CD4-positive, alpha-beta memory T cell (primary cell): ENCODE results near the gene EFNA5. TPM values are rescaled to one million over a fixed set of nuclear protein-coding genes. Genes with fewer than 3 reads are reported as not detected.

Experiments used
- CTCF ChIA-PET: fragments of 350-600 bp; sonication (Branson Sonifier 250); formaldehyde crosslinking; loops from one replicate; lab custom pipeline; 2021; ENCODE audit warnings: inconsistent platforms; ENCODE audit not compliant: partially characterized antibody; lab: Charles Lee
- POLR2A ChIA-PET: fragments of 350-600 bp; sonication (Branson Sonifier 250); formaldehyde crosslinking; loops from one replicate; lab custom pipeline; 2021; ENCODE audit not compliant: partially characterized antibody; lab: Charles Lee
- DNase-seq, 5 donors: peaks; one replicate each; pipeline versions ENCODE4 v3.0.0 to v3.0.0-alpha.2; 2020 to 2022; ENCODE audit warnings: mixed read lengths in 1 of 5
- H3K27ac ChIP-seq: one replicate; pipeline ENCODE4 v1.7.0; 2013; ENCODE audit warnings: low read depth, low read length
- H3K27me3 ChIP-seq: 2 replicates; pipeline ENCODE4 v1.7.0; 2013; ENCODE audit warnings: mild to moderate bottlenecking, low read length, moderate library complexity; ENCODE audit not compliant: insufficient read depth
- H3K36me3 ChIP-seq: 2 replicates; pipeline ENCODE4 v1.7.0; 2013; ENCODE audit warnings: mild to moderate bottlenecking, low read length, moderate library complexity; ENCODE audit not compliant: insufficient read depth
- H3K4me1 ChIP-seq: 2 replicates; pipeline ENCODE4 v1.7.0; 2013; ENCODE audit warnings: mild to moderate bottlenecking, low read length, moderate library complexity; ENCODE audit not compliant: insufficient read depth
- H3K4me3 ChIP-seq, 2 donors: one replicate each; pipeline ENCODE4 v1.7.0; 2013; ENCODE audit warnings: low read length in 2 of 2, mild to moderate bottlenecking in 1 of 2
- H3K9me3 ChIP-seq, 2 donors: one replicate each; pipeline ENCODE4 v1.7.0; 2013; ENCODE audit warnings: low read length in 2 of 2, control low read depth in 1 of 2; ENCODE audit not compliant: control insufficient read depth in 1 of 2
- H3K27ac Mint-ChIP-seq, 7 donors: one replicate each; pipeline ENCODE4 v1.8.0; 2020 to 2021; ENCODE audit warnings: mixed read lengths in 7 of 7, mild to moderate bottlenecking in 6 of 7, inconsistent platforms in 3 of 7, moderate library complexity in 3 of 7
- H3K27me3 Mint-ChIP-seq, 2 donors: one replicate each; pipeline ENCODE4 v1.8.0; 2020 to 2021; ENCODE audit warnings: mixed read lengths in 2 of 2
- H3K36me3 Mint-ChIP-seq, 2 donors: one replicate each; pipeline ENCODE4 v1.8.0; 2020 to 2021; ENCODE audit warnings: mixed read lengths in 2 of 2, inconsistent platforms in 1 of 2, mild to moderate bottlenecking in 1 of 2
- H3K4me1 Mint-ChIP-seq, 4 donors: one replicate each; pipeline ENCODE4 v1.8.0; 2020 to 2021; ENCODE audit warnings: mixed read lengths in 4 of 4, mild to moderate bottlenecking in 1 of 4
- H3K4me3 Mint-ChIP-seq, 8 donors: one replicate each; pipeline ENCODE4 v1.8.0; 2020 to 2021; ENCODE audit warnings: mixed read lengths in 8 of 8, mild to moderate bottlenecking in 7 of 8, moderate library complexity in 6 of 8, inconsistent platforms in 3 of 8
- H3K9me3 Mint-ChIP-seq, 8 donors: one replicate each; pipeline ENCODE4 v1.8.0; 2020 to 2021; ENCODE audit warnings: mixed read lengths in 8 of 8, mild to moderate bottlenecking in 5 of 8, inconsistent platforms in 3 of 8, moderate library complexity in 1 of 8
- intact Hi-C: fragments of 100-400 bp; cut with micrococcal nuclease; formaldehyde crosslinking; loops from one replicate; pipeline ENCODE4 v1.15.1; 2023
- polyA plus RNA-seq, 2 donors: library from polyadenylated mRNA; unstranded; fragments of 300-500 nt; fragmentation: Illumina TruSeq; gene quantifications; one replicate each; pipeline ENCODE4 v1.2.3, GENCODE V29; 2021
- total RNA-seq, 2 experiments: library from RNA; stranded (reverse); gene quantifications; one replicate each; pipeline ENCODE4 v1.2.3, GENCODE V29; 2021

The EFNA5 gene
- total and polyA plus RNA-seq, 4 experiments from 2014 or later: not detected

DNA sequence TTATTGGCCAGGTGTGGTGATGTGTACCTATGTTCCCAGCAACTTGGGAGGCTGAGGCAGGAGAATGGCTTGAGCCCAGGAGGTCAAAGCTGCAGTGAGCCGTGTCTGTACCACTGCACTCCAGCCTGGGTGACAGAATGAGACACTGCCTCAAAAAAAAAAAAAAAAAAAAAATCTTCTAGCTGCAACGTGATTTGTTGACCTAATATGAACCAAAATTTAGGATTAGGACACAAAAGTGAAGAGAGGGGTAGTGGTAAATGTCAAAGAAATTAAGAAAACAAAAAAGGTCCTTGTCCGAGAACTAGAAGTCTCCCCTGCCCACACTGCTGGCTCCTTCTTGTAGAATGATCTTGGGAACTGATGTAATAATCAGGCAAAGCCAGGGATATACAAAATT, 272.0 kb downstream of the EFNA5 start:
- Mint-ChIP-seq H3K4me1 (no peaks in the 10 kb centered on the region), H3K9me3 (no peaks in the 10 kb centered on the region), H3K27me3 (no peaks in the 10 kb centered on the region), H3K36me3 (no peaks in the 10 kb centered on the region), H3K27ac (no peak overlapping the region), H3K4me3 (no peak overlapping the region)
- no peaks in the 10 kb centered on the region for H3K9me3 ChIP-seq
- no peaks in the 10 kb centered on the region for H3K27me3 ChIP-seq
- POLR2A ChIA-PET: no interaction called here
- no peak for DNase-seq
- no peak overlapping the region for H3K4me3 ChIP-seq
- no peaks in the 10 kb centered on the region for H3K4me1 ChIP-seq
- intact Hi-C loops: no loop called here
- H3K36me3 ChIP-seq: no peaks in the 10 kb centered on the region
- no peak overlapping the region for H3K27ac ChIP-seq
- CTCF ChIA-PET: no interaction called here

DNA sequence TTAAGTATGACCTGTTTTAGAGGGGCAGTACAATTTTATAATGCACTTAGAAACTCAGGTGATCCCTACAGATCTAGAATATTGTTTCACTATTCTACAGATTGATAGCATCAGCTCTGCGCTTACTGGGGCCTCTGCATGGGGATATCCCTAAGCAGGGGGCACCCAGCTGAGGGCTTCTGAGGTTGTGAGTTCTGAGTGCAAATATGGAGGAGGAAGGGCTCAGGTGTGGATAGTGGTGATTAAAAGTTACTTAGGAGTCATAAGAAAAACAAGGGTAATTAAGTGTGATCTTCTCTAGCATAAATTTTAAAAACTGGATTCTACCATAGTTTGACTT, 274.4 kb downstream of the EFNA5 start:
- H3K36me3 Mint-ChIP-seq: no peaks in the 10 kb centered on the region
- intact Hi-C loops: no loop called here

DNA sequence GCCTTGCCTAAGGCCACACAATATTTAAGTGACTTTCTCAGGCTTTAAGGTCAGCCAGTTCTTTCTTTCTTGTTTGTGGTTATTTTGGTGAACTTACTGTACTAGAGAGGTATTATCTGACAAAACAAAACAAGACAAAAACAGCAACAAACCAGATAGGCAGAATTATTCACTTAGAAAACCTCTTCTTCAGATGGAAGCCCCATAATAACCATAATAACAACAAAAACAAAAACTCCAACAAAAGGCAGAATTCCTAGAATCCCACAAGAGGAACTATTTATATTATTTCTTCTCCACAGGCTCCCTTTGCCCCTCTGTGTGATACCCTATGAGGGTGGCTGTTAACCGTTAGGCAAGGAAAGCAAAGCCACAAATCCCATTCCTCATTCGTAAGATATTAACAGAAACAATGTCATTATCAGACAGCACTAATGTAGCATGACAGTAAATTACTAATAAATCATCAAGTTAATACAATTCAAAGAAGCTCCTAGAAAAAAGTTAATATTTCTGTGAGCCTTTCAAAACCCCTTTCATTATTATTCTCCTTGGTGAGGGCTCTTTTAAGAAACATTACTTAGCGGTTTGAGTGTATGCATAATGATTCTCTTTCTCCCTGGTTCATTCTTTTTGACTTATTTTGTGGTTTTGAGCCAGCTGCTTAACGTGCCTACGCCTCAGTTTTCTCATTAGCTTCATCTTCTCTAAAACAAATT, 274.9 kb downstream of the EFNA5 start:
- ChIA-PET POLR2A (no interaction called here), CTCF (interaction anchor here (1.1 kb wide), 1 partner anchor 20 kb away, joined by 3 read pairs; no protein-coding TSS in a partner anchor)
- Histone ChIP-seq H3K4me1 (no peaks in the 10 kb centered on the region), H3K9me3 (no peaks in the 10 kb centered on the region), H3K27me3 (no peaks in the 10 kb centered on the region), H3K4me3 (no peak overlapping the region), H3K27ac (no peak overlapping the region), H3K36me3 (no peaks in the 10 kb centered on the region)
- Mint-ChIP-seq H3K27ac (no peak overlapping the region), H3K27me3 (no peaks in the 10 kb centered on the region), H3K4me3 (no peak overlapping the region), H3K9me3 (no peaks in the 10 kb centered on the region), H3K4me1 (no peaks in the 10 kb centered on the region), H3K36me3 (no peaks in the 10 kb centered on the region)
- intact Hi-C loops: no loop called here
- no peak for DNase-seq

More for the DNA sequence above, 274.4 kb downstream of the EFNA5 start:
- H3K9me3 Mint-ChIP-seq: no peaks in the 10 kb centered on the region
- Histone ChIP-seq H3K27me3 (no peaks in the 10 kb centered on the region), H3K4me3 (no peak overlapping the region), H3K27ac (no peak overlapping the region), H3K36me3 (no peaks in the 10 kb centered on the region), H3K9me3 (no peaks in the 10 kb centered on the region), H3K4me1 (no peaks in the 10 kb centered on the region)
- no peak for DNase-seq
- no peaks in the 10 kb centered on the region for H3K27me3 Mint-ChIP-seq
- CTCF ChIA-PET: interaction anchor here (1.1 kb wide), 1 partner anchor 20 kb away, joined by 3 read pairs; no protein-coding TSS in a partner anchor
- no peaks in the 10 kb centered on the region for H3K4me1 Mint-ChIP-seq
- no peak overlapping the region for H3K27ac Mint-ChIP-seq
- no peak overlapping the region for H3K4me3 Mint-ChIP-seq
- POLR2A ChIA-PET: no interaction called here

DNA sequence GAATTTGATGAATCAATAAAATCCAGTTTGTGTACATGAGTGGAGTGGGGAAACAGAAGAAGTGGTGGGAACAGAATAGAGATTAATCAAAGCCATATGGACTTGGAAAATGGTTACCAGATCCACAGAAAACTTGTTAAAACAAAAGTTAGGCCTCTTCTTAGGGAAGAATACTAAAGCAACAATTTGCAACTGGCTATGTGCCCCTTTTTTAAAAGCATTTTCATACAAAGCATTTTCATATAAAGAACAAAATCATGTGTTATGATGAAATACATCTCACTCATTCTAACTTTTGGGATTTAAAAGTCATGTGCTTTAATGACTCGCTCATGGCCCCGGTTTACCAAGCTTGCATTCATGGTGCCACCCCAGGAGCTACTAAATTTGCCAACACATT, 276.9 kb downstream of the EFNA5 start:
- no peak overlapping the region for H3K4me3 Mint-ChIP-seq
- Histone ChIP-seq H3K4me3 (no peak overlapping the region), H3K36me3 (no peaks in the 10 kb centered on the region), H3K27me3 (no peaks in the 10 kb centered on the region), H3K27ac (no peak overlapping the region), H3K9me3 (no peaks in the 10 kb centered on the region), H3K4me1 (peaks cover 12% of the 10 kb centered on the region)
- ChIA-PET CTCF (no interaction called here), POLR2A (no interaction called here)
- H3K9me3 Mint-ChIP-seq: no peaks in the 10 kb centered on the region
- no peaks in the 10 kb centered on the region for H3K27me3 Mint-ChIP-seq
- intact Hi-C loops: no loop called here
- DNase-seq: no peak
- H3K27ac Mint-ChIP-seq: no peak overlapping the region
- peaks cover 8 to 11% (median 10%) of the 10 kb centered on the region in 4 donors for H3K4me1 Mint-ChIP-seq
- H3K36me3 Mint-ChIP-seq: no peaks in the 10 kb centered on the region

DNA sequence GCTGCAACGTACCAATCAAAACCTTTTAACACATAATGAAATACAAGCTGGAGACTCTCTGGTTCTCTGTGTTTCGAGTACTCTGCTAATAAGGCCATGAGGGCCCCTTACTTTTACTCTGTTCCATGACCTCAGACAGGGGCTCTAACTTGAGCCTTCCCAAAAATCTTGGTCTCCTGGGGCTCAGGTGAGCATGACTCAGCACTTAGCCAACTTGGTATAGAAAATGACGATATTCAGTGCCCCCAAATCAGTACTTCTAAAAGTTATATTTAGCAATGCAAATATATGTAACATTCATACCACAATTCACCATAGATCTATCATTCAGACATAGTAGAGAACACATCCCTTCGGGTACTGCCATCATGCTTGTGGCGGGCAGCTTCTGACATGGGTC, 278.9 kb downstream of the EFNA5 start:
- H3K36me3 ChIP-seq: no peaks in the 10 kb centered on the region
- H3K27me3 Mint-ChIP-seq: no peaks in the 10 kb centered on the region
- H3K4me3 Mint-ChIP-seq: no peak overlapping the region
- H3K27ac ChIP-seq: no peak overlapping the region
- H3K9me3 ChIP-seq: no peaks in the 10 kb centered on the region
- peaks cover 25% of the 10 kb centered on the region for H3K4me1 ChIP-seq
- no peaks in the 10 kb centered on the region for H3K36me3 Mint-ChIP-seq
- DNase-seq: no peak
- H3K27ac Mint-ChIP-seq: no peak overlapping the region
- intact Hi-C loops: no loop called here
- peaks cover 20 to 27% (median 25%) of the 10 kb centered on the region in 4 donors for H3K4me1 Mint-ChIP-seq
- H3K9me3 Mint-ChIP-seq: no peaks in the 10 kb centered on the region
- POLR2A ChIA-PET: no interaction called here
- CTCF ChIA-PET: no interaction called here
- no peak overlapping the region for H3K4me3 ChIP-seq
- no peaks in the 10 kb centered on the region for H3K27me3 ChIP-seq

DNA sequence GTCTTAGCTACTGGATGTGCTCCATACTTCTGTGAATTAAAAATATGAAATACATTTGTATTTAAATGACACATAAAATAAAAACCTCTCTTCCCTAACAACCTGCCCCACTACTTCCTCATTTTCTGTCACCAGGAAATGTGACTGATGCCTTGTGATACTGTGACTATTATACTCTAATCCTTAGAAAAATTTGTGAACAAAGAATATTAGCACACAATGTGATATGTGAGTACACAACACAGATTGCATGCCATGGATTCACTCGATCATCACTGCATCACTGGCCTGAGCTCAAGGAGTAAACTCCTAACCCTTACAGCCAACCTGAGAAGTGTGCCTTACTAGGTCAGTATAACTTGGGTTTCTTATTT, 281.0 kb downstream of the EFNA5 start:
- Histone ChIP-seq H3K9me3 (no peaks in the 10 kb centered on the region), H3K4me1 (peaks cover 25% of the 10 kb centered on the region), H3K27ac (no peak overlapping the region), H3K4me3 (no peak overlapping the region), H3K27me3 (no peaks in the 10 kb centered on the region), H3K36me3 (no peaks in the 10 kb centered on the region)
- H3K27me3 Mint-ChIP-seq: no peaks in the 10 kb centered on the region
- intact Hi-C loops: no loop called here
- no peaks in the 10 kb centered on the region for H3K36me3 Mint-ChIP-seq
- H3K27ac Mint-ChIP-seq: peak overlapping the region in 1 of 7 donors; percentile 2
- POLR2A ChIA-PET: no interaction called here
- peak overlapping the region in 1 of 8 donors; percentile 37 for H3K4me3 Mint-ChIP-seq
- peaks cover 20 to 27% (median 25%) of the 10 kb centered on the region in 4 donors for H3K4me1 Mint-ChIP-seq
- H3K9me3 Mint-ChIP-seq: no peaks in the 10 kb centered on the region
- no peak for DNase-seq
- CTCF ChIA-PET: no interaction called here

DNA sequence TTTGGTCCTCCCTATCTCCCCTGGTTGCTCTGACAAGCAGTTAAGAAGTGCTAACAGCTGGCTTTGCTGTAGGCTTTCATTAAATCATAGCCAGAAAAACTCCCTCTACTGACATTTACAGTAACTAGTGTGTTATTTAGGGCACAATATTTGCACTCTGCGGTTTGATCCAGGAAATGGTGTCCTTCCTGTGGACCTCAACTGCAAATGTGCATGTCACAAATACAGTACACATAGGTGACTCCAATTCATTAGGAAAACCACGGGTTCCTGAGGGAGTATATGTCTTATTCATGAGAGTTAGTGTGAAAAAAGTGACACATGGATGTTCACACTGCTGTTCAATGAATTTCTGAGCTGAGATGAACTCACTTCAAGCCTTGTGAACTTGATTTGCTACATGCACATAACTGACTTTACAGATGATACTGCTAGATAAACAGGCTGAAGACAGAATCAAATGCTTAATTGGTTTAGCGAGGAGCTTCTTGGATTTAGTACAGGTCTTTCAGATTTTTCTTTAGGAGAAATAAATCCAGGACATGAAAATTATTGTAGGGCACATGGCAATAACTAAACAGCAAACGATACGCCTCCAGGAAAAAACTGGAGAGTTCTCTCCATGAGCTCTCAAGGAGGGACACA, 281.5 kb downstream of the EFNA5 start:
- Mint-ChIP-seq H3K36me3 (no peaks in the 10 kb centered on the region), H3K27me3 (no peaks in the 10 kb centered on the region), H3K9me3 (no peaks in the 10 kb centered on the region), H3K4me3 (peak overlapping the region in 6 of 8 donors; percentile 22 to 62 (median 36)), H3K4me1 (peaks cover 20 to 27% (median 25%) of the 10 kb centered on the region in 4 donors), H3K27ac (peak overlapping the region in 4 of 7 donors; percentile 13 to 60 (median 36))
- CTCF ChIA-PET: no interaction called here
- no peak overlapping the region for H3K27ac ChIP-seq
- peaks cover 25% of the 10 kb centered on the region for H3K4me1 ChIP-seq
- H3K9me3 ChIP-seq: no peaks in the 10 kb centered on the region
- intact Hi-C loops: no loop called here
- POLR2A ChIA-PET: interaction anchor here (0.7 kb wide), 1 partner anchor 76 kb away, joined by 3 read pairs; no protein-coding TSS in a partner anchor
- no peak overlapping the region for H3K4me3 ChIP-seq
- peak; percentile 3 to 40 (median 13) for DNase-seq
- H3K27me3 ChIP-seq: no peaks in the 10 kb centered on the region
- H3K36me3 ChIP-seq: no peaks in the 10 kb centered on the region
